ENCODE results near the gene IST1. TPM values are rescaled to one million over a fixed set of nuclear protein-coding genes. Genes with fewer than 3 reads are reported as not detected.

Gene IST1
- total and polyA plus RNA-seq, 9 of the 15 experiments (the other 6 are each of a cell fraction or from before 2014, with no cell fraction given) = 135 to 334 (median 188) TPM

- TF ChIP-seq RAD21 (CRISPR knock-in tag; conservative IDR thresholded peaks at IDR 0.05 in 1 of 2, IDR thresholded peaks at IDR 0.05 in 1 of 2) = peak; percentile 25 to 54
- TF ChIP-seq MXD1 (CRISPR knock-in tag; IDR thresholded peaks at IDR 0.05; ENCODE audit: borderline replicate concordance, poor library complexity, severe bottlenecking) = no peak
- TF ChIP-seq KAT8 (IDR thresholded peaks at IDR 0.05; ENCODE audit: low read depth) = no peak
- peak; percentile 71 for TF ChIP-seq CCNT2 (IDR thresholded peaks at IDR 0.05; ENCODE audit: borderline replicate concordance, extremely low read depth, insufficient read length, low read depth, low read length)
- peak; percentile 63 for TF ChIP-seq POLR2A (conservative IDR thresholded peaks at IDR 0.05)
- TF ChIP-seq TAF7 (tag; IDR thresholded peaks at IDR 0.05) = peak; percentile 29; the same call in 1 of the 2 replicates
- TF ChIP-seq EP400 (IDR thresholded peaks at IDR 0.05) = 0 out of 2 replicates have a peak, but pooled peaks have one; percentile 33
- no peak for TF ChIP-seq DLX4 (CRISPR knock-in tag; IDR thresholded peaks at IDR 0.05)
- no peak for TF ChIP-seq ZHX1 (conservative IDR thresholded peaks at IDR 0.05; ENCODE audit: low read length)
- no peak for TF ChIP-seq CEBPG (CRISPR knock-in tag; IDR thresholded peaks at IDR 0.05)
- no peak for TF ChIP-seq CEBPG (tag; conservative IDR thresholded peaks at IDR 0.05 in 1 of 2, IDR thresholded peaks at IDR 0.05 in 1 of 2)
- no peak for TF ChIP-seq HCFC1 (IDR thresholded peaks at IDR 0.05; ENCODE audit: low read depth, low read length)
- no peak for TF ChIP-seq NCOA4 (IDR thresholded peaks at IDR 0.05; ENCODE audit: partially characterized antibody)
- no peak for TF ChIP-seq ZNF174 (CRISPR knock-in tag; IDR thresholded peaks at IDR 0.05)
- TF ChIP-seq SAFB (IDR thresholded peaks at IDR 0.05; ENCODE audit: borderline replicate concordance, low read depth, low read length) = no peak
- no peak for TF ChIP-seq CBX1 (IDR thresholded peaks at IDR 0.05; ENCODE audit: low read depth)
- TF ChIP-seq SRSF1 (IDR thresholded peaks at IDR 0.05; ENCODE audit: low read depth, low read length) = no peak
- peak; percentile 84 for TF ChIP-seq TARDBP (IDR thresholded peaks at IDR 0.05)
- no peak for TF ChIP-seq ZNF445 (CRISPR knock-in tag; IDR thresholded peaks at IDR 0.05; ENCODE audit: low read depth)
- no peak for TF ChIP-seq ZBTB5 (IDR thresholded peaks at IDR 0.05)
Measured at GRCh38 chr16:71883849-71884638, 11.3 kb upstream of the IST1 start, which contains the start of gene ZNF821 (continued).

Data from K562 (cell line).